Cardiac muscle cell (in vitro differentiated cells and primary cell): ENCODE data around the gene EIF4G3. TPM values are rescaled to one million over a fixed set of nuclear protein-coding genes. Genes with fewer than 3 reads are reported as not detected.
"Not testable (repeated sequence)": the region's sequence is repeated elsewhere in the genome, so short reads cannot be mapped to it uniquely, and the experiment has no call there.

Experiments used
- DNase-seq, 2 donors: peaks; one replicate each; pipeline versions ENCODE4 v3.0.0 to v3.0.0-alpha.2; 2010 to 2017; ENCODE audit warnings: low read depth in 1 of 2, low spot score in 1 of 2
- H3K27ac ChIP-seq: fragments of 200-600 bp; sonication (generic); 2 replicates; pipeline ENCODE4 v1.5.1; 2016
- H3K27me3 ChIP-seq: fragments of 200-600 bp; sonication (generic); 2 replicates; pipeline ENCODE4 v1.6.0; 2016; ENCODE audit warnings: control low read depth
- H3K36me3 ChIP-seq: fragments of 200-600 bp; sonication (generic); 2 replicates; pipeline ENCODE4 v1.5.1; 2016; ENCODE audit warnings: control low read depth
- H3K4me1 ChIP-seq: fragments of 200-600 bp; sonication (generic); 2 replicates; pipeline ENCODE4 v1.8.1; 2017; ENCODE audit warnings: low read depth, mild to moderate bottlenecking, mixed run types
- H3K4me3 ChIP-seq: fragments of 200-600 bp; sonication (generic); 2 replicates; pipeline ENCODE4 v1.5.1; 2016; ENCODE audit warnings: mild to moderate bottlenecking
- H3K9me3 ChIP-seq: fragments of 200-600 bp; sonication (generic); 2 replicates; pipeline ENCODE4 v1.5.1; 2017; ENCODE audit warnings: low read depth, mild to moderate bottlenecking, control low read depth
- CTCF ChIP-seq: IDR thresholded peaks from 2 replicates; pipeline ENCODE4 v1.5.1; 2012; ENCODE audit warnings: low read depth, mild to moderate bottlenecking, low read length
- polyA plus RNA-seq: library from polyadenylated mRNA; unstranded; fragments of >200 nt; fragmentation: Nextera tagmentation; extraction: Ambion mirVana; gene quantifications from 2 replicates; pipeline ENCODE4 v1.2.1, GENCODE V29; 2016
- total RNA-seq: library from RNA; depleted of rRNA; stranded (reverse); fragments of >200 nt; gene quantifications from 2 replicates; pipeline ENCODE4 v1.2.3, GENCODE V29; 2016

Gene EIF4G3
- total and polyA plus RNA-seq, 2 experiments from 2014 or later = 37.8 to 55.3 TPM

DNA sequence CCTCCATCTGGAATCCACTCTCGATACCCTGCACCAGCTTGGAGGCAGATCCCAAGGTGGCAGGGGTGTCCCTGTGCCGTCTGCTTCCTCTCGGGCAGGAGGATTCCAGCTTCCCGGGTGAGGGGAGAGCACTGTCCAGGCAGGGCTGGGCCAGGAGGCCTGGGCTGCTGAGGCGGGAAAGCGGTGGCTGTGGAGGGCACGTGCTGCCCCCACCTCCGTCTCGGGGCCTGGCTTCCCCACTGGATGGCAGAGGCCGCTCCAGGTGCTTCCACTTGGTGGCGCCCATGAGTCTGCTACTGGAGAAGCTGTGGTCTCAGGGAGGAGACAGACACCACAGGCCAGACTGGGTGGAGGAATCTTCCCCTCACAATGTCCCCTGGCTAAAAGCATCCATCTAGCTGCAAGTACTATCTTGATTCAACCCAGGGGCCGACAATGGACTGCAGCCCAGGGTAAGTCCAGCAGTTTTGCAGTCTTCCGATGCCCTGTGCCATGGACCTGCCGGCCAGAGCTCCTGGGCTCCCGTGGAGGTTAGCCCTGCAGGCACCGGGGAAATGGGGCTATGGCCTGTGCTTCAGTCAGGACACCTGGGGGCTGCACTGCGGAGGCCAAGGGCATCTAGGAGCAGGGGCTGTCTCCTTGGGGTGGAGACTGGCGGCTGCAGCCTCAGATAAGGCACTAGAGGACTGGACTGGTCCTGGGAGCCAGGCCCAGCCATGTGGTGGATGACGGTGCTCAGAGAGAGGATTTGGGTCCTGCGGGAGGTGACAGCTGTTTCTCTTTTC is 41.3 kb upstream of the EIF4G3 start:
- H3K27me3 ChIP-seq = no peaks in the 10 kb centered on the region
- no peak overlapping the region for H3K27ac ChIP-seq
- H3K36me3 ChIP-seq = peaks cover 2% of the 10 kb centered on the region
- H3K4me3 ChIP-seq = no peak overlapping the region
- no peaks in the 10 kb centered on the region for H3K9me3 ChIP-seq
- no peaks in the 10 kb centered on the region for H3K4me1 ChIP-seq
- DNase-seq = peak; percentile 27 to 33
- TF ChIP-seq CTCF = peak; percentile 55

GRCh38 chr1:21216835-21217811 is 40.4 kb upstream of the EIF4G3 start:
- no peaks in the 10 kb centered on the region for H3K9me3 ChIP-seq
- H3K36me3 ChIP-seq = peaks cover 2% of the 10 kb centered on the region
- H3K27me3 ChIP-seq = no peaks in the 10 kb centered on the region
- peak; percentile 51 to 61 for DNase-seq
- no peak overlapping the region for H3K4me3 ChIP-seq
- H3K27ac ChIP-seq = no peak overlapping the region
- no peaks in the 10 kb centered on the region for H3K4me1 ChIP-seq
- peak; percentile 80 for TF ChIP-seq CTCF

DNA sequence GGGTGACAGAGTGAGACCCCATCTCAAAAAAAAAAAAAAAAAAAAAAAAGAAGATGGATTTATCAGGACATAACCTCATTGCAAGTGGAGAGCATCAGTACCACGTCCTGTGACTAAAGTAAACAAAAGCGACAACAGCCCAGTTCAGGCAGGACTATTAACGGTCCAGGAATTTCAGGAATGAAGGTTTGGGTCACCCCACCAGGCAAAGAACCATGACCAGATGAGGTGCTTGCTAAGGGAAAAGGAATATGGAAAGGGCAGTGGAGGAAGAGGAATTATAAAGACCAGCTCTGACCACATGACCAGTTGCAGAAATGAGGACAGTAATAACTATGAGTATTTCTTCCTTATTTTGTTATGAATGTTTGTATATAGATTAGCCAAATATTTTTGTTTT is 35.4 kb upstream of the EIF4G3 start:
- H3K4me3 ChIP-seq = no peak overlapping the region
- H3K4me1 ChIP-seq = no peaks in the 10 kb centered on the region
- TF ChIP-seq CTCF = no peak
- no peaks in the 10 kb centered on the region for H3K9me3 ChIP-seq
- no peak for DNase-seq
- no peak overlapping the region for H3K27ac ChIP-seq
- no peaks in the 10 kb centered on the region for H3K36me3 ChIP-seq
- H3K27me3 ChIP-seq = no peaks in the 10 kb centered on the region

DNA sequence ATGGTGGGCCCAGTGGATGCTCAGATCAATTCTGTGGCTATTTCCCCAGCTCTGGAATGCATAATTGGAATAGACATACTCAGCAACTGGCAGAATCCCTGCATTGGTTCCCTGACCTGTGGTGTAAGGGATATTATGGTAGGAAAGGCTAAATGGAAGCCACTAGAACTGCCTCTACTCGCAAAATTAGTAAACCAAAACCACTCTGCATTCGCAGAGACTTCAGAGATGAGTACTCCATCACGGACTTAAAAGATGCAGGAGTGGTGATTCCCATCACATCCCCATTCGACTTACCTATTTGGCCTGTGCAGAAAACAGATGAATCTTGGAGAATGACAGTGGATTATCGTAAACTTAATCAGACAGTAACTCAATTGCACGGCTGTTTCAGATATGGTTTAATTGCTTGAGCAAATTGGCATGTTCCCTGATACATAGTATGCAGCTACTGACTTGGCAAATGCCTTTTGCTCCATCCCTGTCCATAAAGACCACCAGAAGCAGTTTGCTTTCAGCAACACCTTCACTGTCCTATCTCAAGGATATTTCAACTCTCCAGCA is 31.5 kb upstream of the EIF4G3 start:
- not testable (repeated sequence) for H3K4me1 ChIP-seq, H3K36me3 ChIP-seq, H3K27me3 ChIP-seq, H3K27ac ChIP-seq, DNase-seq, H3K4me3 ChIP-seq, H3K9me3 ChIP-seq

- H3K4me1 ChIP-seq = no peaks in the 10 kb centered on the region
- H3K27me3 ChIP-seq = no peaks in the 10 kb centered on the region
- no peak for TF ChIP-seq CTCF
- no peaks in the 10 kb centered on the region for H3K9me3 ChIP-seq
- H3K36me3 ChIP-seq = no peaks in the 10 kb centered on the region
- no peak for DNase-seq
- H3K4me3 ChIP-seq = no peak overlapping the region
- H3K27ac ChIP-seq = no peak overlapping the region
Observed at GRCh38 chr1:21206117-21206516, 29.4 kb upstream of the EIF4G3 start.
